ENCODE data around the gene TAC3. TPM values are rescaled to one million over a fixed set of nuclear protein-coding genes. Genes with fewer than 3 reads are reported as not detected.

TAC3 gene
- total RNA-seq, 3 donors from 2014 or later (not counting 1 experiment from before 2014, with no cell fraction given), result not detected

- H3K27ac Mint-ChIP-seq, result no peak overlapping the region
- H3K36me3 Mint-ChIP-seq, result no peaks in the 10 kb centered on the region
Observed at GRCh38 chr12:57046086-57046791, 29.9 kb upstream of the TAC3 start.

GRCh38 chr12:57044889-57045288, 28.6 kb upstream of the TAC3 start:
- no peak for ATAC-seq
- Mint-ChIP-seq H3K4me1 (peaks cover 24 to 26% of the 10 kb centered on the region in 2 donors), H3K9me3 (no peaks in the 10 kb centered on the region), H3K27me3 (ENCODE audit: low read depth in 2 of 2) (peaks cover 43 to 60% of the 10 kb centered on the region in 2 donors), H3K27ac (no peak overlapping the region), H3K36me3 (no peaks in the 10 kb centered on the region), H3K4me3 (no peak overlapping the region)
- Histone ChIP-seq H3K27ac (ENCODE audit: low read length) (no peak overlapping the region), H3K27me3 (ENCODE audit: control insufficient read depth, insufficient read depth, low read length) (peaks cover 2% of the 10 kb centered on the region), H3K36me3 (ENCODE audit: control insufficient read depth, insufficient read depth, low read length) (no peaks in the 10 kb centered on the region), H3K9me3 (ENCODE audit: control insufficient read depth, insufficient read depth, low read length) (no peaks in the 10 kb centered on the region), H3K4me1 (ENCODE audit: control insufficient read depth, insufficient read depth, low read length) (peaks cover 26% of the 10 kb centered on the region), H3K4me3 (ENCODE audit: low read length) (no peak overlapping the region)
- TF ChIP-seq CTCF (IDR thresholded peaks at IDR 0.05), result no peak
- DNase-seq, result no peak
- 98% methylated on average over 3 of the region's 3 CpGs for WGBS (ENCODE audit: insufficient coverage)
- intact Hi-C loops (cut with micrococcal nuclease), result no loop called here

More at GRCh38 chr12:57046086-57046791, 29.9 kb upstream of the TAC3 start:
- DNase-seq (no peak), ATAC-seq (no peak)
- Mint-ChIP-seq H3K4me3 (peak overlapping the region; percentile 18), H3K4me1 (peaks cover 31 to 34% of the 10 kb centered on the region in 2 donors), H3K9me3 (no peaks in the 10 kb centered on the region), H3K27me3 (ENCODE audit: low read depth in 2 of 2) (peaks cover 43 to 70% of the 10 kb centered on the region in 2 donors)
- H3K4me3 ChIP-seq (ENCODE audit: low read length), result no peak overlapping the region
- WGBS (ENCODE audit: insufficient coverage), result 88% methylated on average over 5 of the region's 6 CpGs
- no peaks in the 10 kb centered on the region for H3K9me3 ChIP-seq (ENCODE audit: control insufficient read depth, insufficient read depth, low read length)
- peaks cover 29% of the 10 kb centered on the region for H3K4me1 ChIP-seq (ENCODE audit: control insufficient read depth, insufficient read depth, low read length)
- TF ChIP-seq CTCF (IDR thresholded peaks at IDR 0.05), result no peak
- intact Hi-C loops (cut with micrococcal nuclease), result no loop called here
- H3K36me3 ChIP-seq (ENCODE audit: control insufficient read depth, insufficient read depth, low read length), result no peaks in the 10 kb centered on the region
- no peak overlapping the region for H3K27ac ChIP-seq (ENCODE audit: low read length)
- H3K27me3 ChIP-seq (ENCODE audit: control insufficient read depth, insufficient read depth, low read length), result peaks cover 2% of the 10 kb centered on the region

- Mint-ChIP-seq H3K36me3 (no peaks in the 10 kb centered on the region), H3K27me3 (ENCODE audit: low read depth in 2 of 2) (peaks cover 43 to 56% of the 10 kb centered on the region in 2 donors), H3K4me1 (peaks cover 24 to 26% of the 10 kb centered on the region in 2 donors), H3K4me3 (no peak overlapping the region), H3K27ac (no peak overlapping the region), H3K9me3 (no peaks in the 10 kb centered on the region)
- no peak for TF ChIP-seq CTCF (IDR thresholded peaks at IDR 0.05)
- H3K27ac ChIP-seq (ENCODE audit: low read length), result no peak overlapping the region
- ATAC-seq, result no peak
- H3K36me3 ChIP-seq (ENCODE audit: control insufficient read depth, insufficient read depth, low read length), result no peaks in the 10 kb centered on the region
- intact Hi-C loops (cut with micrococcal nuclease), result no loop called here
- 89% methylated on average over 3 of the region's 6 CpGs for WGBS (ENCODE audit: insufficient coverage)
- H3K4me1 ChIP-seq (ENCODE audit: control insufficient read depth, insufficient read depth, low read length), result peaks cover 26% of the 10 kb centered on the region
- no peaks in the 10 kb centered on the region for H3K9me3 ChIP-seq (ENCODE audit: control insufficient read depth, insufficient read depth, low read length)
- H3K4me3 ChIP-seq (ENCODE audit: low read length), result no peak overlapping the region
- DNase-seq, result no peak
- H3K27me3 ChIP-seq (ENCODE audit: control insufficient read depth, insufficient read depth, low read length), result peaks cover 2% of the 10 kb centered on the region
Observed at GRCh38 chr12:57044468-57044867, 28.1 kb upstream of the TAC3 start.

GRCh38 chr12:57042695-57043094, 26.4 kb upstream of the TAC3 start:
- DNase-seq, result no peak
- H3K36me3 Mint-ChIP-seq, result no peaks in the 10 kb centered on the region
- H3K4me3 Mint-ChIP-seq, result no peak overlapping the region
- WGBS (ENCODE audit: insufficient coverage), result 90% methylated on average over 2 of the region's 2 CpGs
- Histone ChIP-seq H3K4me3 (ENCODE audit: low read length) (no peak overlapping the region), H3K4me1 (ENCODE audit: control insufficient read depth, insufficient read depth, low read length) (peaks cover 16% of the 10 kb centered on the region), H3K27me3 (ENCODE audit: control insufficient read depth, insufficient read depth, low read length) (peaks cover 2% of the 10 kb centered on the region), H3K36me3 (ENCODE audit: control insufficient read depth, insufficient read depth, low read length) (no peaks in the 10 kb centered on the region), H3K9me3 (ENCODE audit: control insufficient read depth, insufficient read depth, low read length) (no peaks in the 10 kb centered on the region), H3K27ac (ENCODE audit: low read length) (no peak overlapping the region)
- no peaks in the 10 kb centered on the region for H3K9me3 Mint-ChIP-seq
- no peak overlapping the region for H3K27ac Mint-ChIP-seq
- peaks cover 34 to 44% of the 10 kb centered on the region in 2 donors for H3K27me3 Mint-ChIP-seq (ENCODE audit: low read depth in 2 of 2)
- H3K4me1 Mint-ChIP-seq, result peaks cover 14 to 19% of the 10 kb centered on the region in 2 donors
- TF ChIP-seq CTCF (IDR thresholded peaks at IDR 0.05), result no peak
- intact Hi-C loops (cut with micrococcal nuclease), result no loop called here
- ATAC-seq, result no peak
